Measurements from ENCODE around the gene ICAM1.
"Not testable (repeated sequence)": the region's sequence is repeated elsewhere in the genome, so short reads cannot be mapped to it uniquely, and the experiment has no call there.

ICAM1 gene

DNA sequence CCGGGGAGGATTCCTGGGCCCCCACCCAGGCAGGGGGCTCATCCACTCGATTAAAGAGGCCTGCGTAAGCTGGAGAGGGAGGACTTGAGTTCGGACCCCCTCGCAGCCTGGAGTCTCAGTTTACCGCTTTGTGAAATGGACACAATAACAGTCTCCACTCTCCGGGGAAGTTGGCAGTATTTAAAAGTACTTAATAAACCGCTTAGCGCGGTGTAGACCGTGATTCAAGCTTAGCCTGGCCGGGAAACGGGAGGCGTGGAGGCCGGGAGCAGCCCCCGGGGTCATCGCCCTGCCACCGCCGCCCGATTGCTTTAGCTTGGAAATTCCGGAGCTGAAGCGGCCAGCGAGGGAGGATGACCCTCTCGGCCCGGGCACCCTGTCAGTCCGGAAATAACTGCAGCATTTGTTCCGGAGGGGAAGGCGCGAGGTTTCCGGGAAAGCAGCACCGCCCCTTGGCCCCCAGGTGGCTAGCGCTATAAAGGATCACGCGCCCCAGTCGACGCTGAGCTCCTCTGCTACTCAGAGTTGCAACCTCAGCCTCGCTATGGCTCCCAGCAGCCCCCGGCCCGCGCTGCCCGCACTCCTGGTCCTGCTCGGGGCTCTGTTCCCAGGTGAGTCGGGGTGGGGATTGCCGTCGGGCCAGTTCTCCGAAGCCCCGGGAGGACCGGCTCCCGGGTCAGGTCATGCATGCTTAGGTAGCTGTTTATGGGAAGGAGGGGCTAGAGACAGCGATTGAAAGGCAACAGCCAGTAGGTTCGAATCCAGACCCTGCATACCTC, at the start of gene ICAM1:
Gene ICAM1, plus strand, starts transcription at position 505 of the 779 bp plus-strand sequence. Its CDS starts 40 bp downstream, at position 545.
- DNase-seq = peak; percentile 90

- no peak for DNase-seq
Measured at GRCh38 chr19:10222201-10222890, 48.6 kb upstream of the ICAM1 start.

DNA sequence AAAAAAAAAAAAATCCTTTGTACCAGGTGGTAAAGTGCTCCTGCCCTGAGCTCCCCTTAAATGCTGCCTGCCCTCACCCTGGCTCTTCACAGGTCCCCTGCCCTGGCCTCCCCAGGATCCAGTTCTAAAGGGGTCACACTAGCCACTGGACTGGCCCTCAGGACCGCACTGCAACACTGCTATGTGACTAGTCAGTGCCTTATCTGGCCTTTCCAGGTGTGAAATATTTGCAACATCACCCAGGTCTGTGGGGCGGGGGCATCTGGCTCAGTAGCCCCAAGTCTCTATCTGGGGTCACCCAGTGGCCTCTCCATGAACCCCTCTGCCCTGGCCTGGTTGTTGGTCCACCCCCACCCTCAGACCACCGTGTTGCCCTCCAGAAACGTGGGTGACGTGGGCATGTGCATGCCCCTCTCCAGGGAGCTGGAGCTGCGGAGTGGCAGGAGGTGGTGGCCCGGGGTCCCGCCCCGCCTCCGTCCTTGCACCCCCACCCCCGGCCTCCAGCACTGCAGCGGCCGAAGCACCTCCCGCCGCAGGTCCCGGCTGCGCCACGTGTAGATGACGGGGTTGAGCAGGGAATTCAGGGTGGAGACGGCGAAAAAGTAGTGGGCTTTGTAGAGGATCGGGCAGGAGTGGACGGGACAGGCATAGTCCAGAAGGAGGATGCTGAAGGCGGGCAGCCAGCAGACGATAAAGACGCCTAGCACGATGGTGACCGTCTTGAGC, 47.3 kb upstream of the ICAM1 start:
- DNase-seq = no peak

DNA sequence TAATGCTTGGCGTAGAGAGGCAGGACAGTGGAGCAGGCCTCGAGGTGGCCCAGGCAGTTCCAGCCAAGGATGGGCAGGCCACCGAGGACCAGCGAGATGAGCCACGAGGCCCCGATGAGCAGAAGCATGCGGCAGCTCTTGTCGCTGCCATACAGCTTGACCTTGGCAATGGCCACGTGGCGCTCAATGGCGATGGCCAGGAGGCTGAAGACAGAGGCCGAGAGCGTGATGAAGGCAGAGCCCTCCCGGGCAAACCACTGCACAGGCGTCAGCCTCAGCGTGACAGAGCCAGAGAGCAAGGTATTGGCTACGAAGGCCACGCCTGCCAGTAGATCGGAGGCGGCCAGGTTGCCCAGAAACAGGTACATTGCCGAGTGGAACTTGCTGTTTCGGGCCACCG, 46.6 kb upstream of the ICAM1 start:
- no peak for DNase-seq

- no peak for DNase-seq
Measured at GRCh38 chr19:10226021-10226375, 44.9 kb upstream of the ICAM1 start.

DNA sequence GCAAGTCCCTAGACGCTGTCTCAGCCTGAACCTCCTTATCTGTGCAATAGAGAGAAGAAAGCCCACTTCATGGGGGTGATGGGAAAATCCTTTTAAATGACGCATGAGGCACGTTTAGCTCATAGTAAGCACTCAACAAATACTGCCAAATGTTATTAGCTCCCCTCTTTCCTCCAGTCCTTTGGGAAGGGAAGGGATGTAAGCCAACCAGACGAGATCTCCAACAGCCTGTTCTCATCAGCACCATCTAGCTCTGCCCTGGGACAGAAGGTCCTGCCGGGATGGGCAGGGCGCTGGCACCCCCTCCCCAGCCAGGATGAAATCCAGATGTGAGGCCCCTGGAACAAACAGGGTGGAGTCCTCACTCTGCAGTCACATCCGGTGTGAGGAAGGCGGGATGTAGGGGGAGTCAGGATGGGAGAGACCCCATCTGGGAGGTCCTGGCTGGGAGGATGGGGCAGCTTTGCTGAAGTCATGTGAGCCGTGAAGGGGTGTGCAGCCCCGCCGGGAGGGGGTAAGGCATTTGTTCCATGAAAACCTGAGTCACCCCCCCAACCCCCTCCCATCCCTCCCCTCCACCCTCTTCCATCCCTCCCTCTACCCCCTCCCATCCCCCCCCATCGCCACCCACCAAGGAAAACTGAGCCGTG, 44.4 kb upstream of the ICAM1 start:
- DNase-seq = no peak

GRCh38 chr19:10227026-10227971, 43.6 kb upstream of the ICAM1 start:
- no peak for DNase-seq

DNA sequence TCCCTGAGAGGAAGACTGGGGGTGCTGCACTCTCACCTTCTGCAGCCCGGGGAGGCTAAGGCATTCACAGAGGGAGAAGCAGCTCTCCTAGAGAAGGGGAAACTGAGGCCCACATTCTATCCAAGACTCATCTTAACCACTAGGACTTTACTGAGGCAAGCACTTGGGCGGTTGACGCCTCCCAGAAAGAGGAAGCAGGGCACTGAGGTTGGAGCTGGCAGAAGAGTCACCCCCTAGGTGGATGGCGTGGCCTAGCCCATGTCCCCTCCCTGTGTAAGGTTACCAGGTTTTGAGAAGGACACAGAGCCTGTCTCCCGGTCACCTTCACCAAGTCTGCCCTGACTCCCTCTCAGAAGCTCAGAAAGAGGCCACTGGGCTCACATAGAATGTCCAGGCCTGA, 42.5 kb upstream of the ICAM1 start:
- no peak for DNase-seq

DNA sequence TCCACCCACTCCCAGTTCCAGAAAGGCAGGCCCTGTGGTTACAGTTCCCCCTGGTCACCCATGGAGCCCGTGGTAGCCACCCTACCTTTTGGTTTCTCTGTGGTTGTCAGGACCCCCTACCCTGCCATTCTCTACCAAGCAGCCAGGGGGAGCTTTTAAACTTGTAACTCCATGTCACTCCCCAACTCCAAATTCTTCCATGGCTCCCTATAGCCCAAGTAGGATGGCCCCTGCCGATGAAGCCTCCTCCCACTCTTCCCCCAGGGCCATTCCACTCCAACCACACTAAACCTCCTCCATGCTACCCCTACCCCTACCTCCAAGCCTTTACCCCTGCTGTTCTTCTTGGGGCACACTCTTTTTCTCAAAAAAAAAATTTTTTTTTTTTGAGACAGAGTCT, 42.0 kb upstream of the ICAM1 start:
- peak; percentile 38 for DNase-seq

DNA sequence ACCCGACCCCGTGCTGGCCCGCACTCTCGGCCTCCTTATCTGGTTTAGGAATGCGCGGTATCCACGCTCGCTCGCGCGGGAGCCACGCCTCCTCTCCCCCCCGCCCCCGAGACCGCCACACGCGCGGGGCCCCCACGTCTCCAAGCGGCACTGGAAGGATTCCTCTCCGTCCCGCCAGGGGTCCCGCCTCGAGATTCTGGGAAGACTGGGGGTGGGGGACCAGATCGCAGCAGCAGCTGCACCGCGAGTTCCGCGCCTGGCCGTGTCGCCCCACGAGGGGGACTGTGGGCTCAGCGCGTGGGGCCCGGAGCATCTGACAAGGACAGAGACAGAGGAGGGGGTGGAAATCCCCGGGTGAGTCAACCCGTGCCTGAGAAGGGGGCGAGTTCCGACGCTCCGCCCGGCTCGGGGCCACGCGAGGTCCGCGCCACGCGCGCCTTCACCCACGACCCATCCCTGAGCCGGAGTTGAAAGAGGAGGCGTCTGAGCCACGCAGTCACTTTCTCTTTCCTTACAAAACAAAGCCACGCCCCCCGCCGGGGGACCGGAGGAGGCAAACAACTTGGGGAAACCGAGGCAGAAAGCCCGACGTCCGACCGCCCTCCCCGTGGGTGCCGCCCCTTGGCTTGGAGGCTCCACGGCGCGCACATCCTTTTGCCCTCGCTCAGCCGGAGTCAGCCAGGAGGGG, 40.6 kb upstream of the ICAM1 start:
- DNase-seq = peak; percentile 77

DNA sequence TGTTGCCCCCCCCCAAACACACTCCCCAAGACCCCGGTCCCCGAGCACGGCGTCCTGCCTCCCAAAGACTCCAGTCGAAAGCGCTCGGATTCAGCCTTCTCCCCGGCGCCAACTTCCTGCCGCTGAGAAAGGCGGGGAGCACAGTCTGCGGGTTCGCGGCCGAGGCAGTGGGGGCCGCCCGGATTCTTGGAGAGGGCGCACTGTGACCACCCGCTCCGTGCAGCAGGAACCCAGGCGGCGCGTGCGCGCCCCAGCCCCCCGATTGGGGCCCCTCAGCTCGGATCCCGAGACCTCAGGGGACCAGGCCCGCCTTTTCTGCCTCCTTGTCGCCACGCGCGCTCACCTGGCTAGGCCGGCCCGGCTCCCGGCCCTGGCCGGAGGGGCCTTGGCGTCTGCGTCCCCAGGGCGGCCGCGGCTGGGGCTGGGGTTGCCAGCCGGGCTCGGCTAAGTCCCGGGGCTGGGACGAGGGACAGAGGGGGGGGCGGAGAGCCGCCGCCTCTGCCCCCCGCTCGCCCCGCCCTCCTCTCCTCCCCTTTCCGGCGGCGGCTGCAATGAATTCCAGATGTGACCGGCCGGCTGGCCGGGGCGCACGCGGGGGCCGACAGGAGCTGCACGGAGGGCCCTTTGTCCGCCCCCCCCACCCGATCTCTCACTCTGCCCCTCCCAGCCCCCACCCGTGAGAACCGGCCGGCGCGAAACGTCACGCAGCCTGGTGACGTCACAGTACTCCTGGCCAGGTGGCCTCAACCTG, 39.9 kb upstream of the ICAM1 start, which contains the start of gene S1PR2:
Gene S1PR2, minus strand, starts transcription at position 471 of the 751 bp plus-strand sequence. CDS start 6,426 bp downstream, outside the sequence.
- peak; percentile 86 for DNase-seq

DNA sequence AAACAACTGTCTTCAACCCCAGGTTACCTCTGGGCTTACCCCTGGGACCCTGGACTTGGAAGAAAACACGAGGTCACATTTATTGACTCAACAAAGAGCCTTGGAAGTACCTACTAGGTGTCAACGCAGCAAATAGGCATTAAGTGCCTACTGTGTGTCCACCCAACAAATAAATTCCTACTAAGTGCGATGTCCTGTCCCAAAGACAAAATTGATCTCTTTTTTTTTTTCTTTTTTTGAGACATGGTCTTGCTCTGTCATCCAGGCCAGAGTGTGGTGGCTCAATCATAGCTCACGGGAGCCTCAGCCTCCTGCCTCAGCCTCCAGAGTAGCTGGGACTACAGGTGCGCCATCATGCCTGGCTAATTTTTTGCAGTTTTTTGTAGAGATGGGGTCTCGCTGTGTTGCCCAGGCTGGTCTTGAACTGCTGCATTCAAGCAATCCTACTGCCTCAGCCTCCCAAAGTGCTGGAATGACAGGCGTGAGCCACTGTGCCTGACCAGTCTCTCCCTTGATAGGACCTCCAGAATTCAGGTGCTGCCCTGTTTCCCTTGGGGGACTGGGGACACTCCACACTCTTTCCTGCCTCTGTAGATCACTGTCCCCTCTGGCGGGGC, 39.2 kb upstream of the ICAM1 start:
- no peak for DNase-seq

- DNase-seq = no peak
Measured at GRCh38 chr19:10233946-10234345, 37.0 kb upstream of the ICAM1 start.

DNA sequence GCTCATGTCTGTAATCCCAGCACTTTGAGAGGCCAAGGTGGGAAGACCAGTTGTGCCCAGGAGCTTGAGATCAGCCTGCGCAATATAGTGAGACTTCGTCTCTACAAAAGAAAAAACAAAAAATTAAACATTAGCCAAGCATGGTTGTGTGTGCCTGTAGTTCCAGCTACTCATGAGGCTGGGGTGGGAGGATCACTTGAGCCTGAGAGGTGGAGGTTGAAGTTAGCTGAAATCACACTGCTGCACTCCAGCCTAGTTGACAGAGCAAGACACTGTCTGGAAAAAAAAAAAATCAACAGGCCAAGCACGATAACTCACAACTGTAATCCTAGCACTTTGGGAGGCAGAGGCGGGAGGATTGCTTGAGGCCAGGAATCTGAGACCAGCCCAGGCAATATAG, 35.9 kb upstream of the ICAM1 start:
- no peak for DNase-seq

DNA sequence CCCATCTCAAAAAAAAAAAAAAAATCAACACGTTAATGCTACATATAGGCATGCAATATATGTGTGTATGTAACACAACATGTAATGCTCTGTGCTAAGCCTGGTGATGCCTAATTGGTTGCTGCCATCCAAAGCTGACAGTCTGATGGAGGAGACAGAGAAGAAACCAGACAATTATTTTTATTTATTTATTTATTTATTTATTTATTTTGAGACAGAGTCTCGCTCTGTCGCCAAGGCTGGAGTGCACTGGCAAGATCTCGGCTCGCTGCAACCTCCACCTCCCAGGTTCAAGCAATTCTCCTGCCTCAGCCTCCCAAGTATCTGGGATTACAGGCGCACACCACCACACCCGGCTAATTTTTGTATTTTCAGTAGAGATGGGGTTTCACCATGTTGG, 35.5 kb upstream of the ICAM1 start:
- not testable (repeated sequence) for DNase-seq

GRCh38 chr19:10237702-10238101, 33.2 kb upstream of the ICAM1 start:
- no peak for DNase-seq

DNA sequence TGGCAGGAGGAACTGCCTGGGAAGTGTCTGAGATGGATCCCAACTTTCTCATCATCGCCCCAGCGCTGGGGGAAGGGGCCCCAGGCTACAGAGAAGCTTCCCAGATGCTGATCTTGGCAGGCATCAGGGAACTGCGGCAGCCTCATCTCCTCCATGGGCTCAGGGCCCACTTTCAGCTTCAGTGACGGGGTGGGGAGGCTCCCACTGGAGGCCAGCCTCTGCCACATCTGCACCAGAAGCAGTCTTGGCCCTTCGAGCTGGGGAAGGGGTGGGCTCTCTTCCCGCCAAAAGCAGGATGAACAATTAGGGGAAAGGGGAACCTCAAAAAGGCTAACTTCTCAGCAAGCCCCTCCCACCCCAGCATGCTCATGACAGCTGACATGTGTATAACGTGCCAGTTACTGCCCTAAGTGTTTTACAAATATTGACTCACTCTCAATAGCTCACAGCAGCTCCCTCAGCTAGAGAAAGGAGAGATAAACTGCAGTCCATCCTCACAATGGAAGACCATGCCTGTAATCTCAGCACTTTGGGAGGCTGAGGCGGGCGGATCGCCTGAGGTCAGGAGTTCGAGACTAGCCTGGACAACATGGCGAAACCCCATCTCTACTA, 32.6 kb upstream of the ICAM1 start:
- no peak for DNase-seq

GRCh38 chr19:10241826-10242449, 29.0 kb upstream of the ICAM1 start:
- DNase-seq = not testable (repeated sequence)

- no peak for DNase-seq
Measured at GRCh38 chr19:10243606-10244005, 27.3 kb upstream of the ICAM1 start.
